ENCODE measurements around the gene RND1.
"Not testable (repeated sequence)": the region's sequence is repeated elsewhere in the genome, so short reads cannot be mapped to it uniquely, and the experiment has no call there.

RND1 gene

DNA sequence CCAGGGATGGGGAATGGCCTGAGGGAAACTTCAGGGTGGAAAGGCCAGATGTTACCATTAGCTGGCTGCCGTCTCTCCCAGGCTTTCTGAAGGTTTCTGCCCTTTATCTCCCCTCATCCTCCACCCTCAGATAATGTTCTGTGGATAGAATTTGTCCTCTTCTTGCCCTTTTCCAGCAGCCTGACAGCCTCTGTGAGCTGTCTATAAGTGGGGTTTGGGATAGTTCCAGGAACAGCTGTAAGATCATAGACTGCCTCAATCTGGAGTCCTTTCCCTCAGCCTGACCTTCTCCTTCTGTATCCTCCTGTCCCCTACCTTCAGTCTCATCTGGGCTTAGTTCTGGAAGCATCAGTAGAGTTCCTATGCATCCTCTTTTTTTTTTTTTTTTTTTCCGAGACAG, 2.8 kb upstream of the RND1 start:
- DNase-seq (ENCODE audit: low read depth), result no peak

GRCh38 chr12:48866052-48866711, 512 bp upstream of the RND1 start:
- no peak for DNase-seq (ENCODE audit: low read depth)

GRCh38 chr12:48863291-48863690, 2.4 kb downstream of the RND1 start:
- no peak for DNase-seq (ENCODE audit: low read depth)

- DNase-seq (ENCODE audit: low read depth), result no peak
Measured at GRCh38 chr12:48862760-48863159, 2.9 kb downstream of the RND1 start.

- no peak for DNase-seq (ENCODE audit: low read depth)
Measured at GRCh38 chr12:48861111-48861510, 4.6 kb downstream of the RND1 start.

GRCh38 chr12:48860236-48860635, 5.4 kb downstream of the RND1 start:
- not testable (repeated sequence) for DNase-seq (ENCODE audit: low read depth)

DNA sequence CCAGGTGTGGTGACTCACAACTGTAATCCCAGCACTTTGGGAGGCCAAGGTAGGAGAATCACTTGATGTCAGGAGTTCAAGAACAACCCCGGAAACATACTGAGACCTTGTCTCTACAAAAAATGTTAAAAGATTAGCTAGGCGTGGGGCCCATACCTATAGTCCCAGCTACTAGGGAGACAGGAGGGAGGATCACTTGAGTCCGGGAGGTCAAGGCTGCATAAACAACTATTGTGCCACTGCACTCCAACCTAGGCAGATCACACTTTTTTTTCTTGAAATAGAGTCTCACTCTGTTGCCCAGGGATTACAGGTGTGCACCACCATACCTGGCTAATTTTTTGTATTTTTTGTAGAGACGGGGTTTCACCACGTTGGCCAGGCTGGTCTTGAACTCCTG, 6.1 kb downstream of the RND1 start:
- DNase-seq (ENCODE audit: low read depth), result no peak

- DNase-seq (ENCODE audit: low read depth), result no peak
Measured at GRCh38 chr12:48858043-48858442, 7.6 kb downstream of the RND1 start.

GRCh38 chr12:48857278-48857994, 8.2 kb downstream of the RND1 start:
- no peak for DNase-seq (ENCODE audit: low read depth)

- DNase-seq (ENCODE audit: low read depth), result no peak
Measured at GRCh38 chr12:48856379-48856778, 9.3 kb downstream of the RND1 start.

GRCh38 chr12:48854932-48855331, 10.7 kb downstream of the RND1 start:
- DNase-seq (ENCODE audit: low read depth), result not testable (repeated sequence)

DNA sequence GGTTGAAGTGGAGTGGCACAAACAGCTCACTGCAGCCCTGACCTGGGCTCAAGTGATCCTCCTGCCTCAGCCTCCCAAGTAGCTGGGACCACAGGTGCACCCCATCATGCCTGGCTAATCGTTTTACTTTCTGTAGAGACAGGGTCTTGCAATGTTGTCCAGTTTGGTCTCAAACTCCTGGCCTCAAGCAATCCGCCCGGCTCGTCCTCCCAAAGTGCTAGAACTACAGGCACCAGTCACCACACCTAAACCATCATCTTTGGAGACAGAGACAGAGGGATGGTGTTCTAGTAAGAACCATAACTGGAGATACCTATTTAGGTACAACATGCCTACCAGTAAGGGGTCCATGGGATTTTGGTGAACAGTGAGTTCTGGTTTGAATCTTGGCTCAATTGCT, 11.2 kb downstream of the RND1 start:
- no peak for DNase-seq (ENCODE audit: low read depth)

DNA sequence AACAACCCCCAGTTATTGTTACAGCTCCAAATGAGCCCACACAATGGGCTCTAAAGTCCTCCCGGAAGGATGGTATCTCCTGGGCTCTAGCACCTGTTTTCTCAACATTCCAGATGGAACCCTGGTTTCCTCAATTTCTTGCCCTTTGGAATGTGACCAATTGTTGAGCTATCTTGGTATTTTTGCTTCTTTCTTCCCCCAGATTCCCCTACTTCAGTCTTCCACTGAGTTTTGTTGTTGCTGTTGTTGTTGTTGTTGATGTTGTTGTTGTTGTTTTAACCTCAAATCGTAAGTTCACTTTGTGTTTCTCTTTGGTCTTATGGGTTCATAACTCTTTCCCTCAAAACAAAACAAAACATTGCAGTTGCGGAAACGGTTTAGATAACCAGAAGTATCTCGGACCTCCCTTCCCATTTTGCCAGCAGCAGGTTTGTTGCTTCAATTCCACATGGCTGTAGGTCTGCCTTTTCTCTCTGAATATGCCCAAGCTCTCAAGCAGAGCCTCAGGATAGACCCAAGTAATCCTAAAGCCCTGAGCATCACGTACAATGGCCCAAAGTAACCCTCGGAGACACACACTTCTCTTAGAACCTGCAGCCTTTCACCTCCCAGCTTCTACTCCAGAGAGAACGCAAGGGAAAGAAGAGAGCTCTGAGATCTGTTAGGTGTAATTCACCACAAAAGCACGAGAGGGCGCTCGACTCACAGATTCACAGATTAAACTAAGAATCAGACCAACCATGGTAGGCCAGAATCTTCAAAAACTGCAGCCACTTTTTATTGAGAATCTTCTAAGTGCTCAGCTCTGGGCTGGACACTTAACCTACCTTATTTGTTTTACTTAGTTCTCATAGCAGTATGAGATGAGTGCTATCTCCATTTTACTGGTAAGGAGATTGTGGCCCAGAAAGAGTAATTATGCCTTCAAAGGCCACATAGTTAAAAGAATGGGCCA, 12.7 kb downstream of the RND1 start:
- peak; percentile 69 for DNase-seq (ENCODE audit: low read depth)

DNA sequence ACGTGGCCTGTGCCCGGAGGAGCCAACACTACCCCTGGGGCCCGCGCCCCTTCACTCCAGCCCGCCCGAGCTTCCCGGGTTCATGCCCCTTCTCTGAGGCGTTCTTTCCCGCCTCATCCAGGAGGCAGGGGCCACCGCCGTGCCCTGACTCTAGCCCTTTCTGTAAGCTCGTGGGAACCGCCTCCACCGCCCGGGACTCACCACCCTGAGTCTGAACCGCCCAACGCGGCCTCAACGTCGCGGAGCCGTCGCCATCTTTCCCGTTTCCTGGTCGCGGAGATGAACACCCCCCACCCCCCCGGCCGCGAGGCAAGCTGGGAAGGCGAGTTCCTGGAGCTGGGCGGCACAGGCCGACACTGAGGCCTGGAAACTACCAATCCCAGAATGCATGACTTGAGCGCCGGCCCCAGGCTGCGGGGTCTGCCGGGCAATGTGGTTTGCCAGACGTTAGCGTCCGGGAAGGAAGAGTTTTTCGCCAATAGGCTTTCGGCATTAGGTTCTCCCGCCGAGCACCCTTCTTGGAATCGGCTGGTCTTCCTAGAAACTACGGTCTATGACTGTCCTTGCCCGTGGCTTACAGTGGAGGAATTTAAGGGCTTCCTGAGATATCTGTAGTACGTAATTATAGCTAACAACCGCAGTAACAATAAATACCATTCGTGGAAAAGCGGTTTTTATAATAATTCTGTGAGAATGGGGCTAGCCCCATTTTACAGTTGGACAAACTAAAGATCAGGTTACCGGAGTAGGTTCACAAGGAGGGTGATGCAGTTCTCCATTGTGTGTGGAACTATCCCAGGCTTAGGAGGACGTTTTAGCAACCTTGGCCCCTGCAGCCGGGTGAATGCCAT, 13.6 kb downstream of the RND1 start, which contains the start of gene DDX23:
TSS of gene DDX23 (minus strand) at position 281 of the 851 bp plus-strand sequence. CDS start 6,381 bp downstream, outside the sequence.
- peak; percentile 93 for DNase-seq (ENCODE audit: low read depth)

- not testable (repeated sequence) for DNase-seq (ENCODE audit: low read depth)
Measured at GRCh38 chr12:48842021-48842420, 23.6 kb downstream of the RND1 start.

GRCh38 chr12:48838048-48838447, 27.6 kb downstream of the RND1 start:
- no peak for DNase-seq (ENCODE audit: low read depth)

- DNase-seq (ENCODE audit: low read depth), result no peak
Measured at GRCh38 chr12:48832321-48833060, 33.2 kb downstream of the RND1 start.

- DNase-seq (ENCODE audit: low read depth), result no peak
Measured at GRCh38 chr12:48831257-48831656, 34.4 kb downstream of the RND1 start.

- DNase-seq (ENCODE audit: low read depth), result no peak
Measured at GRCh38 chr12:48828841-48829575, 36.7 kb downstream of the RND1 start.

DNA sequence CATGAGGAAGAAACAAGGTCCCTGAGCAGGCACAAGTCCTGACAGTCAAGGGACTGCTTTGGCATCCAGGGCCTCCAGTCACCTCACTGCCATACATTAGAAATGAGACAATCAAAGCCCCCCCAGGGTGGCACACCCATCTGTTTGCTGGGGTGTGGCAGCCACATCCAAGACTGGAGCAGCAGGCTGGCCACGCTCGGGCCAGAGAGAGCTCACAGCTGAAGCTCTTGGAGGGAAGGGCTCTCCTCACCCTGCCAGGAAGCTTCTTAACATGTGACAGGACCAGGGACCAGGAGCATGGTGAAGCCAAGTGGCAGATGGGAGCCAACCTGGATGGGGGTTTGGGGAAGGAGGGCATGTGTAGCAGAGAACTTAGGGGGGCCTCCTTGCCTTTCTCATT, 37.4 kb downstream of the RND1 start:
- no peak for DNase-seq (ENCODE audit: low read depth)

Data from CMK (cell line).